GM12878 (cell line): Measurements from ENCODE around the gene RANBP9. TPM values are rescaled to one million over a fixed set of nuclear protein-coding genes. Genes with fewer than 3 reads are reported as not detected.

Experiments used
- ATAC-seq: fragments of 200-7000 bp; cut with Tn5 transposase; 3 replicates; pipeline ENCODE4 v1.9.1; 2020; ENCODE audit warnings: mild to moderate bottlenecking, moderate library complexity
- BruUV-seq: library from RNA; stranded (reverse); fragments of 400-500 nt; replicated peaks from 2 replicates; lab custom pipeline; 2021; lab: Mats Ljungman, UMichigan
- CTCF ChIA-PET: fragments of 300-600 bp; sonication (Branson Sonifier 250); formaldehyde crosslinking; extraction: SDS; loops from one replicate; lab custom pipeline; 2021; ENCODE audit warnings: inconsistent platforms; lab: Yijun Ruan, JAX
- POLR2A ChIA-PET: fragments of 350-600 bp; formaldehyde crosslinking; extraction: SDS; loops from one replicate; lab custom pipeline; 2021; ENCODE audit warnings: inconsistent platforms; lab: Charles Lee
- RAD21 ChIA-PET: fragments of 300-600 bp; sonication (Branson Sonifier 250); formaldehyde crosslinking; loops from one replicate; lab custom pipeline; 2023; ENCODE audit warnings: antibody characterized with exemption; ENCODE audit not compliant: unreplicated experiment; lab: Charles Lee
- SMC1A ChIA-PET: fragments of 300-600 bp; sonication (Branson Sonifier 250); formaldehyde crosslinking; loops from one replicate; lab custom pipeline; 2023; ENCODE audit not compliant: unreplicated experiment, uncharacterized antibody; lab: Charles Lee
- DNase-seq: peaks from one replicate; pipeline ENCODE4 v3.0.0-alpha.2; 2011; ENCODE audit warnings: low read depth, low spot score
- FAIRE-seq: peaks from 3 replicates; lab custom pipeline; 2011; peaks lifted over from hg19 to GRCh38; lab: Jason Lieb, UNC
- H2AFZ ChIP-seq: 2 replicates; pipeline ENCODE4 v1.6.0; 2011; ENCODE audit warnings: low read depth, low read length, control low read depth; ENCODE audit not compliant: control insufficient read depth
- H3K27ac ChIP-seq: 2 replicates; pipeline ENCODE4 v1.5.1; 2011; ENCODE audit warnings: control low read depth; ENCODE audit not compliant: control insufficient read depth, insufficient read depth
- H3K27me3 ChIP-seq, 2 experiments: replicated peaks in 1 of 2; 2 replicates each; pipeline versions ENCODE4 v1.6.0 to v1.6.1; 2011; ENCODE audit warnings: low read length in 1 of 2; ENCODE audit not compliant: control insufficient read depth in 2 of 2, insufficient read depth in 2 of 2
- H3K36me3 ChIP-seq, 2 experiments: 2 replicates each; pipeline ENCODE4 v1.5.1; 2011; ENCODE audit warnings: low read length in 1 of 2; ENCODE audit not compliant: control insufficient read depth in 2 of 2, insufficient read depth in 2 of 2
- H3K4me1 ChIP-seq: 2 replicates; pipeline ENCODE4 v1.6.1; 2011; ENCODE audit warnings: mild to moderate bottlenecking, low read length, moderate library complexity, mixed read lengths; ENCODE audit not compliant: control insufficient read depth, insufficient read depth
- H3K4me2 ChIP-seq: 2 replicates; pipeline ENCODE4 v1.6.0; 2011; ENCODE audit warnings: control low read depth; ENCODE audit not compliant: control insufficient read depth, insufficient read depth
- H3K4me3 ChIP-seq: fragments of 200-600 bp; sonication (generic); 2 replicates; pipeline ENCODE4 v1.5.1; 2016
- H3K79me2 ChIP-seq: 2 replicates; pipeline ENCODE4 v1.6.0; 2011; ENCODE audit warnings: low read length; ENCODE audit not compliant: control insufficient read depth, insufficient read depth
- H3K9ac ChIP-seq: 2 replicates; pipeline ENCODE4 v1.8.0; 2011; ENCODE audit warnings: low read length, control low read depth, mixed read lengths; ENCODE audit not compliant: control insufficient read depth, insufficient read depth
- H3K9me3 ChIP-seq: replicated peaks from 3 replicates; pipeline ENCODE4 v1.5.1; 2011; ENCODE audit warnings: mild to moderate bottlenecking, low read length; ENCODE audit not compliant: control insufficient read depth, insufficient read depth
- H4K20me1 ChIP-seq: 2 replicates; pipeline ENCODE4 v1.6.0; 2011; ENCODE audit not compliant: control insufficient read depth, insufficient read depth
- CHD1 ChIP-seq: IDR thresholded peaks from 2 replicates; pipeline ENCODE4 v1.6.1; 2012; ENCODE audit warnings: low read depth, low read length, improper control_type of control experiment
- HCFC1 ChIP-seq: fragments of 150-350 bp; IDR thresholded peaks from 2 replicates; pipeline ENCODE4 v1.6.1; 2014; ENCODE audit warnings: low read length
- KAT2A ChIP-seq: conservative IDR thresholded peaks from 2 replicates; pipeline ENCODE4 v1.6.1; 2011; ENCODE audit warnings: low read depth, low read length; ENCODE audit not compliant: control insufficient read depth
- KDM1A ChIP-seq: fragments of 200-600 bp; sonication (generic); IDR thresholded peaks from 2 replicates; pipeline ENCODE4 v1.6.1; 2016; ENCODE audit warnings: borderline replicate concordance
- KLF5 ChIP-seq: fragments of 450-650 bp; IDR thresholded peaks from 2 replicates; pipeline ENCODE4 v1.6.1; 2014; ENCODE audit warnings: mild to moderate bottlenecking; ENCODE audit not compliant: partially characterized antibody
- NFYB ChIP-seq: IDR thresholded peaks from 2 replicates; pipeline ENCODE4 v1.6.1; 2011; ENCODE audit warnings: low read depth, mild to moderate bottlenecking, low read length, improper control_type of control experiment, moderate library complexity; ENCODE audit not compliant: insufficient read depth
- NR2C1 ChIP-seq: fragments of 450-650 bp; IDR thresholded peaks from 2 replicates; pipeline ENCODE4 v1.6.1; 2017; ENCODE audit warnings: antibody characterized with exemption, mild to moderate bottlenecking, moderate library complexity
- PML ChIP-seq: IDR thresholded peaks from 2 replicates; pipeline ENCODE4 v1.6.1; 2012; ENCODE audit warnings: low read length, inconsistent platforms
- POLR2AphosphoS2 ChIP-seq: IDR thresholded peaks from 2 replicates; pipeline ENCODE4 v1.6.1; 2011; ENCODE audit warnings: low read depth, mild to moderate bottlenecking, low read length, improper control_type of control experiment, moderate library complexity
- RCOR1 ChIP-seq: conservative IDR thresholded peaks from 2 replicates; pipeline ENCODE4 v1.6.1; 2012; ENCODE audit warnings: low read depth, low read length, improper control_type of control experiment
- SPI1 ChIP-seq: IDR thresholded peaks from 2 replicates; pipeline ENCODE4 v1.6.1; 2011; ENCODE audit warnings: low read depth, mild to moderate bottlenecking, low read length, moderate library complexity, borderline replicate concordance; ENCODE audit not compliant: insufficient read depth
- SREBF2 ChIP-seq: IDR thresholded peaks from 2 replicates; pipeline ENCODE4 v1.6.1; 2012; ENCODE audit warnings: mild to moderate bottlenecking, low read length
- TARDBP ChIP-seq: IDR thresholded peaks from 2 replicates; pipeline ENCODE4 v1.6.1; 2016; ENCODE audit warnings: borderline replicate concordance
- TBL1XR1 ChIP-seq: IDR thresholded peaks from 2 replicates; pipeline ENCODE4 v1.6.1; 2012; ENCODE audit warnings: low read depth, low read length, improper control_type of control experiment
- ZBED1 ChIP-seq: IDR thresholded peaks from 2 replicates; pipeline ENCODE4 v1.6.1; 2016; ENCODE audit warnings: borderline replicate concordance
- ZBTB33 ChIP-seq: fragments of 450-650 bp; IDR thresholded peaks from 2 replicates; pipeline ENCODE4 v1.6.1; 2017; ENCODE audit warnings: mild to moderate bottlenecking
- ZNF217 ChIP-seq: fragments of 450-650 bp; IDR thresholded peaks from 2 replicates; pipeline ENCODE4 v1.6.1; 2017; ENCODE audit warnings: antibody characterized with exemption, mild to moderate bottlenecking
- WGBS: methylation state at CpG from one replicate; pipeline ENCODE4 v1.1.6; 2016; ENCODE audit warnings: low lambda C conversion rate; ENCODE audit not compliant: insufficient replicate concordance, insufficient coverage; ENCODE audit errors: missing lambda C conversion rate; 5-methylcytosine and 5-hydroxymethylcytosine counted together
- in situ Hi-C: fragments of 300-500 bp; cut with MboI; formaldehyde crosslinking; loops from 9 replicates; pipeline ENCODE4 v1.14.3; 2018; ENCODE audit warnings: mixed read lengths
- intact Hi-C: fragments of 100-400 bp; cut with micrococcal nuclease; formaldehyde crosslinking; loops from one replicate; pipeline ENCODE4 v1.14.2; 2022; ENCODE audit not compliant: unreplicated experiment
- polyA plus RNA-seq, 11 experiments: library from polyadenylated mRNA; depleted of rRNA in 4 of 11; unstranded in 6 of 11; stranded (reverse) in 5 of 11; fragments of >200 nt; fragmentation: Nextera tagmentation in 4 of 11; fragmentation: Illumina TruSeq in 1 of 11; extraction: Ambion mirVana in 4 of 11; extraction: Trizol in 1 of 11; gene quantifications; 1 replicate in 1 of 11; 2 replicates in 10 of 11; pipeline versions ENCODE4 v1.2.1 to v1.2.3, GENCODE V29; 2011 to 2016; ENCODE audit warnings: inconsistent platforms in 2 of 11, missing spikeins in 2 of 11, low read depth in 1 of 11
- total RNA-seq, 4 experiments: library from RNA; depleted of rRNA in 3 of 4; stranded (reverse); fragments of >200 nt in 3 of 4; fragmentation: Illumina TruSeq in 1 of 4; extraction: Trizol in 1 of 4; gene quantifications; 2 replicates each; pipeline versions ENCODE4 v1.2.1 to v1.2.3, GENCODE V29; 2013 to 2021
- TF ChIP-seq, protein P1 (sequence below): fragments of 150-350 bp; IDR thresholded peaks from 2 replicates; pipeline ENCODE4 v1.6.1; 2016; ENCODE audit warnings: low read depth, low read length

The RANBP9 gene
- total and polyA plus RNA-seq, 10 of the 15 experiments (the other 5 are each of a cell fraction or from before 2014, with no cell fraction given) = 3.7 to 43.1 (median 16.2) TPM

DNA sequence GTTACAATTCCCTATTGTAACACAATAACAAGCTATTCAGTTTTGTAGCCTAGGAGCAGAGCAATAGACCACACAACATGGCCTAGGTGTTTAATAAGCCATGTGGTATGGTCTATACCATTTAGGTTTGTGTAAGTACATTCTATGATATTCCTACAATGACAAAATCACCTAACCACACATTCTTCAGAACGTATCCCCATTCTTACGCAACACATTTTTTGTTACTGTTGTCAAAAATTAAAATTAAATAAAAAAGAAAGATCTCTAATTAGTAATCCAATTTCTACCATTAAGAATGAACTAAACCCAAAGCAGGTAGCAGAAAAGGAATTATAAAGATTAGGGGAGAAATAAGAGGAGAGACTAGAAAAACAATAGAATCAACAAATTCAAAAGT, 44.0 kb downstream of the RANBP9 start (continued):
- TF ChIP-seq KAT2A = no peak

DNA sequence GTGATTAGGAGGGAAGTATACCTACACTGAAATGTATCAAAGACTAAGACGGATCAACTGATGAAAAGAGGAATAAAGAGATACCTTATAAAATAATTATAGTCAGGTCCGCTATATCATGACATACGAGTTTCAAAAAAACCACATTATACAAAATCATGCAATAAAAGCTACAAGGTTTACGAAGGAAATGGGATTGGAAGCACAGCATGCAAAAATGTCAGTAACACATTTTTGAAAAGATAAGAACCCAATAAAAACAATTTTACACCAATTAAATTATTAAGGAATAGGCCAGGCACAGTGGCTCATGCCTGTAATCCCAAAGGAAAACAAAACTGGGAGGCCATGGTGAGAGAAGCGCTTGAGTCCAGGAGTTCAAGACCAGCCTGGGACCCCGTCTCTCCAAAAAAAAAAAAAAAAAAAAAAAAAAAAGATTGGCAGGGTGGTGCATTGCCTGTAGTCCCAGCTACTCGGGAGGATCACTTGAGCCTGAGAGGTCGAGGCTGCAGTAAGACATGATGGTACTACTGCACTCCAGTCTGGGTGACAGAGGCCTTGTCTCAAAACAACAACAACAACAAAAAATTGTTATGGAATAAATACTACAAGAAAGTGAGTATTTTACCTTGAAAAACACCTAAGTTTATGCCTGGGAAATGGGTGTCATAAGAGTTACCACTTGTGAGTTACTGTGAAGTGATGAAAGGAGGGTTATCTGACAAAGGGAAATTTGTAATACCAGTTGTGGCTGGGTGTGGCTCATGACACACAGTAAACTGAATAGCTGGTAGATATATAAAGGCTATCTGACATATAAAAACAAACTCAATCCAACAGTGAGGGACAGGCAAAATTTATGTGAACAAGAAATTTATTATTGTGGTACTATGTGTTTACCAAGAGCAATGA, 45.2 kb downstream of the RANBP9 start:
- BruUV-seq = no TSS peak
- Histone ChIP-seq H3K79me2 (peaks cover 74% of the 10 kb centered on the region), H3K4me1 (0 out of 2 replicates have a peak, but pooled peaks cover 5% of the 10 kb centered on the region), H3K4me2 (no peak overlapping the region), H4K20me1 (no peaks in the 10 kb centered on the region), H3K9me3 (no peaks in the 10 kb centered on the region; the same call in 1 of the 3 replicates), H3K27me3 (no peaks in the 10 kb centered on the region), H2AFZ (no peak overlapping the region), H3K36me3 (no peaks in the 10 kb centered on the region), H3K4me3 (no peak overlapping the region), H3K9ac (no peak overlapping the region), H3K27ac (no peak overlapping the region)
- CTCF ChIA-PET = interaction anchor here (1.0 to 1.2 kb wide), 2 partner anchors 14 to 51 kb away, joined by 3 read pairs; partner anchors contain the start of gene NOL7
- RAD21 ChIA-PET = interaction anchor here (0.5 to 1.5 kb wide), 2 partner anchors 29 to 51 kb away, joined by 4 read pairs; partner anchors contain the start of gene NOL7
- DNase-seq (no peak), ATAC-seq (no peak), FAIRE-seq (no peak)
- 89% methylated on average over 6 of the region's 8 CpGs for WGBS
- in situ Hi-C loops (no loop called here), intact Hi-C loops (no loop called here)
- POLR2A ChIA-PET = interaction anchor here (0.6 to 1.2 kb wide), 4 partner anchors 26 to 233 kb away, joined by 6 to 8 read pairs (median 7); no protein-coding TSS in a partner anchor
- SMC1A ChIA-PET = interaction anchor here (0.9 to 1.0 kb wide), 2 partner anchors 14 to 21 kb away, joined by 3 read pairs; no protein-coding TSS in a partner anchor
- no peak for TF ChIP-seq SREBF2
- TF ChIP-seq POLR2AphosphoS2 = no peak
- TF ChIP-seq NR2C1 = no peak
- no peak for TF ChIP-seq NFYB
- no peak for TF ChIP-seq KDM1A
- no peak for TF ChIP-seq ZNF217
- TF ChIP-seq, protein P1, sequence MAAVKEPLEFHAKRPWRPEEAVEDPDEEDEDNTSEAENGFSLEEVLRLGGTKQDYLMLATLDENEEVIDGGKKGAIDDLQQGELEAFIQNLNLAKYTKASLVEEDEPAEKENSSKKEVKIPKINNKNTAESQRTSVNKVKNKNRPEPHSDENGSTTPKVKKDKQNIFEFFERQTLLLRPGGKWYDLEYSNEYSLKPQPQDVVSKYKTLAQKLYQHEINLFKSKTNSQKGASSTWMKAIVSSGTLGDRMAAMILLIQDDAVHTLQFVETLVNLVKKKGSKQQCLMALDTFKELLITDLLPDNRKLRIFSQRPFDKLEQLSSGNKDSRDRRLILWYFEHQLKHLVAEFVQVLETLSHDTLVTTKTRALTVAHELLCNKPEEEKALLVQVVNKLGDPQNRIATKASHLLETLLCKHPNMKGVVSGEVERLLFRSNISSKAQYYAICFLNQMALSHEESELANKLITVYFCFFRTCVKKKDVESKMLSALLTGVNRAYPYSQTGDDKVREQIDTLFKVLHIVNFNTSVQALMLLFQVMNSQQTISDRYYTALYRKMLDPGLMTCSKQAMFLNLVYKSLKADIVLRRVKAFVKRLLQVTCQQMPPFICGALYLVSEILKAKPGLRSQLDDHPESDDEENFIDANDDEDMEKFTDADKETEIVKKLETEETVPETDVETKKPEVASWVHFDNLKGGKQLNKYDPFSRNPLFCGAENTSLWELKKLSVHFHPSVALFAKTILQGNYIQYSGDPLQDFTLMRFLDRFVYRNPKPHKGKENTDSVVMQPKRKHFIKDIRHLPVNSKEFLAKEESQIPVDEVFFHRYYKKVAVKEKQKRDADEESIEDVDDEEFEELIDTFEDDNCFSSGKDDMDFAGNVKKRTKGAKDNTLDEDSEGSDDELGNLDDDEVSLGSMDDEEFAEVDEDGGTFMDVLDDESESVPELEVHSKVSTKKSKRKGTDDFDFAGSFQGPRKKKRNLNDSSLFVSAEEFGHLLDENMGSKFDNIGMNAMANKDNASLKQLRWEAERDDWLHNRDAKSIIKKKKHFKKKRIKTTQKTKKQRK = no peak
- TF ChIP-seq SPI1 = no peak
- TF ChIP-seq CHD1 = no peak
- TF ChIP-seq ZBED1 = no peak
- no peak for TF ChIP-seq TBL1XR1
- no peak for TF ChIP-seq HCFC1
- TF ChIP-seq ZBTB33 = no peak
- no peak for TF ChIP-seq TARDBP
- no peak for TF ChIP-seq PML
- TF ChIP-seq KLF5 = no peak
- TF ChIP-seq RCOR1 = no peak
